NCI-H128 (cell line): ENCODE measurements around the gene SIX1.
A peak's percentile ranks its signal among the peaks of the same experiment; 100 is the strongest.

Source experiments
- DNase-seq: peaks from one replicate; lab custom pipeline; 2025; ENCODE audit not compliant: unreplicated experiment; lab: John Stamatoyannopoulos, UW

Gene SIX1

GRCh38 chr14:60648934-60649874, at the start of gene SIX1:
Gene SIX1, minus strand, starts transcription at chr14:60649477. Its CDS starts 288 bp downstream, at chr14:60649189.
- peak; percentile 93 for DNase-seq

DNA sequence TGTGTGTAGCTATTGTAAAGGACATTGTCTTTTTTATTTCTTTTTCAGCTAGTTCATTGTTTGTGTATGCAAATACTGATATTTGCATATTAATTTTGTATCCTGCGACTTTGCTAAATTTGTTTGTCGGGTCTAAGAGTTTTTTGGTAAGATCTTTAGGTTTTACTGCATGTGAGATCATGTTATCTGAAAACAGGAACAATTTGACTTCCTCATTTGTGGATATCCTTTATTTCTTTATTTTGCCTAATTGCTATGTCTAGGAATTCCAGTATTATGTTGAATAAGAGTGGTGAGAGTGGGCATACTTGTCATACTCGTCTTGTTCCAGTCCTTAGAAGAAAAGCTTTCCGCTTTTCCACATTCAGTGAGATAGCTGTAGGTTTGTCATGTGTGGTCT, 46.0 kb upstream of the SIX1 start:
- no peak for DNase-seq

DNA sequence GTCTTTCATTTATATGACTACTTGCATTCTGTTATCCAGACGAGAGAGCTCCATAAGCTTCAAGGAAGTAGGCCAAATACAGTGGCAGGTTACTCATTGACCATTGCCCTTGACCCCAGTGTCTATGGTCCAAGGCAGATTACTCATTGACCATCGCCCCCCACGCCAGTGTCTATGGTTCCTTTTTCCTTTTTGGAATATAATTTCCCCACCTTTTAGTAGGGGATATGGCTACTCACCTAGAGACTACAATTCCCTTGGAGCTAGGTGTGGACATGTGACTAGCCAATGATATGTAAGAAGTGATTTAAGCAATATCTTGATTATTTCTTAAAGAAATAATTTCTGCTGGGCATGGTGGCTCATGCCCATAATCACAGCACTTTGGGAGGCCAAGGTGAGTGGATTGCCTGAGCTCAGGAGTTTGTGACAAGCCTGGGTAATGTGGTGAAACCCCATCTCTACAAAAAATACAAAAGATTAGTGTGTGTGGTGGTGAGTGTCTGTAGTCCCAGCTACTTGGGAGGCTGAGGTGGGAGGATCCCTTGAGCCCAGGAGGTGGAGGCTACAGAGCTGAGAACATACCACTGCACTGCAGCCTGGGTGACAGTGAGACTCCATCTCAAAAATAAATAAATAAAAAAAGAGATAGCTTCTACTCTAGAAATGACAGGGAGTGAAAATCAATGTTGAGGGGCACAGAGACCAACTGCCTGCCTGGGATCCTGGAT, 42.3 kb upstream of the SIX1 start:
- DNase-seq = no peak

DNA sequence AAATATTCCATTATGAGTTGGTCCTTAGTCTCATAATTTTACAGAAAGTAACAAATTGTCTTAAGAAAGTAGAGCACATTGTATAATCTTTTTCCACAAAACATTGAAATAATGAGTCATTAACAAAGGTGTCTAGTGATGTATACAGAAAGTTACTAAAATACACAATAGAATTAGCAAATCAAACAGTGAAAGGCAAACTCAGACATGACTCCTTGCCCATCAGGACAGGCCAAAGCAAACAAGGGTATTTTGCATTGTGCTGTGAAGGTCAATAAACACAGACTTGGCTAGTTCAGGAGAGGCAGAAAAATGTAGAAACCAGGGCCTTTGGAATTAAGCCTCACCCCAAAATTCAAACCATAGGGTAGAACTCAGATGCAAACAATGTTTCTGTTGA, 37.6 kb upstream of the SIX1 start:
- no peak for DNase-seq

- DNase-seq = no peak
Measured at GRCh38 chr14:60684203-60684602, 34.9 kb upstream of the SIX1 start.

GRCh38 chr14:60681271-60681670, 32.0 kb upstream of the SIX1 start:
- no peak for DNase-seq

GRCh38 chr14:60680511-60680910, 31.2 kb upstream of the SIX1 start:
- no peak for DNase-seq

- no peak for DNase-seq
Measured at GRCh38 chr14:60679566-60680258, 30.4 kb upstream of the SIX1 start.

DNA sequence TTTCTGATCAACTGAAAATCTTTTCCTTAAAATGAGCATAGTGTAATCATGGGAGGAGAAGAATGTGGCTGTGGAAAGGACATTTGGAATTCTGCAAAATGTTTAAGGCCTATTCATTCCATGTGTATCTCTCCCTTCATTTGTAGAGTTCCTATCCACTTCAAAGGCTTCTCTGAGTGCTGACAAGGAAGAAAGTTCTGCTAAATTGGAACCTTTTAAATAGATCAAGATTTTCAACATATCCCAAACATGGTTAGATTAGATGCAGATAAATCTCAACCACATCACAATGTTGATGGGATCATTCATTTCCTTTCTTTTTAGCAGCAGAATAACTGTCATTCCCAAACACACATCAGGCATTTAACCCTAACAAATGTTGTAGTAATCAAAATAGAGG, 28.4 kb upstream of the SIX1 start:
- no peak for DNase-seq

DNA sequence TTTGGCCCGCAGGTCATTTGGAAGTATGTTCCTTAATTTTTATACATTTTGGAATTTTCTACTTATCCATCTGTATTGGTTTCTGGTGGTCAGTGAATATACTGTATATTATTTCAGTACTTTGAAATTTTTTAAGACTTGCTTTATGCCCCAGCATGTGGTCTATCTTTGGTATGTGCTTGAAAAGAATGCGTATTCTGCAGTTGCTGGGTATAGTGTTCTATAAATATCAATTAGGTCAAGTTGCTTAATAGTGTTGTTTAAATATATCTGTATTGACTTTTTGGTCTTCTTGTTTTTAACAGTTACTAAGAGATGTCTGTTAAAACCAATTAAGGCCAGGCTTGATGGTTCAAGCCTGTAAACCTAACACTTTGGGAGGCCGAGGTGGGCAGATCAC, 21.7 kb upstream of the SIX1 start:
- DNase-seq = no peak

DNA sequence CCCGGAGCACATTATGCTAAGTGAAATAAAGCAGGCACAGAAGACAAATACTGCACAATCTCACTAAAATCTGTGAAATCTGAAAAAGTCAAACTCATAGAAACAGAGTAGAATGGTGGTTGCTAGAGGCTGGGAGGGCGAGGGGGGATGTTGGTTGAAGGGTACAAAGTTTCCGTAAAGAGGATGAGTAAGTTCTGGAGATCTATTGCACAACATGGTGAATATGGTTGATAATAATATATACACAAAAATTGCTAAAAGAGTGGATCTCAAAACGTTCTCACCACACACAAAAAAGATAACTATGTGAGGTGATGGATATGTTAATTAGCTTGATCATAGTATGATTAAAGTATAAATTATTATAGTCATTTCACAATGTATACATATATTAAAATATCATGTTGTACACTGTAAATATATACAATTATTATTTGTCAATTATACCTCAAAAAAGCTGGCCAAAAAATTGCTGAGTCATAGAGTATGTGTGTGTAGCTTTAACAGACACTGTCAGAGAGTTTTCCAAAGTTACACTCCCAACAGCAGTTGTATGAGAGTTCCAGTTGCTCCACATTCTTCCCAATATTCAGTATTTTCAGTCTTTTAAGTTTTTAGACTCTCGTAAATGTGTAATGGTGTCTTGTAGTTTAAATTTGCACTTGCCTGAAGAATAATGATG, 19.3 kb upstream of the SIX1 start:
- no peak for DNase-seq

- no peak for DNase-seq
Measured at GRCh38 chr14:60665177-60665550, 15.9 kb upstream of the SIX1 start.

- no peak for DNase-seq
Measured at GRCh38 chr14:60662982-60663381, 13.7 kb upstream of the SIX1 start.

DNA sequence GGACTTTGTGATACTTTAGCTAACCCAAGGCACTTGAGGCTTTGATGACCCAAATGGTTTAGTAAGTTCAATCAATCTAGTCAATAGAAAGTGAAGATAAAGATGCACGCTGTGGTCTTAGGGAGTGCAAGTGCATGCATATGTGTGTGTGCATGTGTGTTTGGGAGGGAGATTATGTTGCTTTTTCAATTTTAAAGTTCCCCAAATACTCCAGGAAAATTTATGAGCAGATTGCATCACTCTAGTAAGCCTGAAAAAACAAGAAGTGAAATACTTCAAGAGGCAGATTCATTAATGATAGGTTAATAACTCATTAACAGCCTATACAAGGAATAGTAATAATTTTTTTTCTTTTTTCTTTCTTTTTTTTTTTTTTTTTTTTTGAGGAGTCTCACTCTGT, 12.4 kb upstream of the SIX1 start:
- no peak for DNase-seq

- no peak for DNase-seq
Measured at GRCh38 chr14:60658909-60659585, 9.8 kb upstream of the SIX1 start.

DNA sequence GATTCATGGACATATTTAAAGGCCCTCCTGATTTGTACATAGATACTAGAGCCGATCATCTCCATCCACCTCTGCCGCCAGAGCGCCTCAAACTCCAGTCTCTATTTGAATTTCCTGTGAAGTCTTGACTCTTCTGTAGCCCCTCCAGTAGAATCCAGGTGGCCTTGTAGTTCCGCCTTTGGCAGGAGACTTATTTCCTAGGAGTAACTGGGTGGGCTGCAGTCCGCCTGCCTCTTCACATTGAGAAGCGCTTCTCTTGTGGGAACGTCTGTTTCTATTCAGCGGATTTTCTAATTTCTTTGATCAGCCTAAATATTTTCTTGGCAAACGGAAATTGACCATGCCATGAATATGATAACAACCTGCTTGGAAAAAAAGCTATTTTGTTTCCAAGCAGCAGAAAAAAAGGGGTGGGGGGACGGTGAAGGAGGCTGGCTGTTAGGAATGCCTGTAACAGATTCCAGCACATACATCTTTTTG, 9.0 kb upstream of the SIX1 start:
- no peak for DNase-seq

- DNase-seq = no peak
Measured at GRCh38 chr14:60657456-60658210, 8.4 kb upstream of the SIX1 start.

- no peak for DNase-seq
Measured at GRCh38 chr14:60656686-60657455, 7.6 kb upstream of the SIX1 start.
